ENCODE measurements around the gene PDLIM7. TPM values are rescaled to one million over a fixed set of nuclear protein-coding genes. Genes with fewer than 3 reads are reported as not detected.

Gene PDLIM7
- total and polyA plus RNA-seq, 2 of the 8 experiments (the other 6 are each of a cell fraction or from before 2014, with no cell fraction given) = 67.3 to 94.2 TPM

- Histone ChIP-seq H2BK12ac (ENCODE audit: low read depth, low read length) (no peak overlapping the region), H4K5ac (ENCODE audit: insufficient read length, low read depth, low read length) (no peak overlapping the region), H2BK120ac (replicated peaks; ENCODE audit: low read depth, low read length) (no peak overlapping the region), H3K79me1 (ENCODE audit: low read depth, low read length) (peaks cover 21% of the 10 kb centered on the region), H4K91ac (replicated peaks; ENCODE audit: insufficient read length, low read length) (no peak overlapping the region), H3K4me1 (replicated peaks in 1 of 4; ENCODE audit: control insufficient read depth in 3 of 4, insufficient read depth in 4 of 4, low read length in 3 of 4) (0 out of 7 replicates have a peak, but pooled peaks cover 0 to 1% (median 0%) of the 10 kb centered on the region in 4 experiments), H2BK20ac (ENCODE audit: low read length) (no peak overlapping the region), H3K27ac (ENCODE audit: low read depth, low read length) (no peak overlapping the region), H2AK5ac (ENCODE audit: low read depth, low read length) (no peak overlapping the region), H2AFZ (ENCODE audit: low read length) (no peak overlapping the region), H3K56ac (replicated peaks; ENCODE audit: insufficient read length, low read depth, low read length) (no peak overlapping the region), H3K79me2 (ENCODE audit: control insufficient read depth in 1 of 2, insufficient read depth in 2 of 2, low read length in 2 of 2) (peaks cover 0 to 68% of the 10 kb centered on the region in 2 experiments), H3K4me3 (ENCODE audit: extremely low read depth in 1 of 4, insufficient read depth in 2 of 4, low read depth in 3 of 4, low read length in 4 of 4) (no peak overlapping the region), H2BK15ac (ENCODE audit: low read length) (no peak overlapping the region), H3K9me3 (ENCODE audit: insufficient read depth in 2 of 2, low read depth in 1 of 2, low read length in 1 of 2) (no peaks in the 10 kb centered on the region), H3K27me3 (replicated peaks in 1 of 4; ENCODE audit: control insufficient read depth in 3 of 4, extremely low read depth in 1 of 4, insufficient read depth in 3 of 4, low read length in 3 of 4) (no peaks in the 10 kb centered on the region), H2BK5ac (ENCODE audit: low read depth, low read length) (no peak overlapping the region; the same call in 1 of the 2 replicates), H3K23ac (ENCODE audit: insufficient read length) (no peak overlapping the region), H3K36me3 (ENCODE audit: control insufficient read depth in 2 of 4, insufficient read depth in 4 of 4, low read length in 3 of 4) (peaks cover under 1 to 19% (median 7%) of the 10 kb centered on the region in 4 experiments; a peak in 7 of 8 replicates), H3K14ac (ENCODE audit: insufficient read length) (no peak overlapping the region), H4K8ac (ENCODE audit: extremely low read depth, insufficient read depth, low read length) (no peak overlapping the region), H3K4ac (replicated peaks; ENCODE audit: insufficient read length, low read depth, low read length) (no peak overlapping the region), H3K9ac (replicated peaks in 1 of 4; ENCODE audit: extremely low read depth in 1 of 4, low read depth in 3 of 4, low read length in 3 of 4) (no peak overlapping the region), H3K4me2 (ENCODE audit: insufficient read depth in 1 of 2, low read depth in 2 of 2, low read length in 2 of 2) (no peak overlapping the region), H3K23me2 (ENCODE audit: low read depth, low read length) (no peaks in the 10 kb centered on the region), H3K18ac (ENCODE audit: extremely low read depth, low read length) (no peak overlapping the region), H4K20me1 (replicated peaks in 1 of 2; ENCODE audit: control insufficient read depth in 1 of 2, insufficient read depth in 2 of 2, low read length in 2 of 2) (peaks cover 12 to 28% of the 10 kb centered on the region in 2 experiments)
- ChIA-PET CTCF (ENCODE audit: partially characterized antibody) (interaction anchor here (1.1 kb wide), 2 partner anchors 9 to 10 kb away, joined by 3 read pairs; no protein-coding TSS in a partner anchor), POLR2A (ENCODE audit: partially characterized antibody) (interaction anchor here (1.1 to 2.4 kb wide), 3 partner anchors 8 to 47 kb away, joined by 4 to 9 read pairs (median 7); no protein-coding TSS in a partner anchor)
- FAIRE-seq (no peak), DNase-seq (ENCODE audit: low read depth in 1 of 2, low spot score in 2 of 2) (no peak)
- WGBS, 2 experiments (ENCODE audit: extremely low coverage in 1 of 2, insufficient coverage in 1 of 2, insufficient read length in 1 of 2, insufficient replicate concordance in 2 of 2, low coverage in 1 of 2, low lambda C conversion rate in 2 of 2, missing lambda C conversion rate in 1 of 2) = 97% methylated on average over 4 of the region's 4 CpGs; no CpG with 5 or more reads in 1 of the 2 experiments
- no peak for TF ChIP-seq POLR2A (IDR thresholded peaks at IDR 0.05; ENCODE audit: control extremely low read depth in 1 of 2, low read depth in 2 of 2, low read length in 2 of 2)
Measured at GRCh38 chr5:177542816-177543465, 45.5 kb upstream of the PDLIM7 start.

Measured in H1 (cell line).